GM19438 (cell line): ENCODE measurements around the gene NLRP12.
"Not testable (repeated sequence)": the region's sequence is repeated elsewhere in the genome, so short reads cannot be mapped to it uniquely, and the experiment has no call there.

ENCODE experiments used
- ATAC-seq: cut with Tn5 transposase; IDR thresholded peaks from one replicate; pipeline ENCODE4 v1.9.1; 2021; ENCODE audit warnings: low read depth; ENCODE audit not compliant: unreplicated experiment

The NLRP12 gene

GRCh38 chr19:53838446-53838845, 14.3 kb upstream of the NLRP12 start:
- ATAC-seq, result not testable (repeated sequence)

GRCh38 chr19:53832861-53833260, 8.7 kb upstream of the NLRP12 start:
- not testable (repeated sequence) for ATAC-seq

DNA sequence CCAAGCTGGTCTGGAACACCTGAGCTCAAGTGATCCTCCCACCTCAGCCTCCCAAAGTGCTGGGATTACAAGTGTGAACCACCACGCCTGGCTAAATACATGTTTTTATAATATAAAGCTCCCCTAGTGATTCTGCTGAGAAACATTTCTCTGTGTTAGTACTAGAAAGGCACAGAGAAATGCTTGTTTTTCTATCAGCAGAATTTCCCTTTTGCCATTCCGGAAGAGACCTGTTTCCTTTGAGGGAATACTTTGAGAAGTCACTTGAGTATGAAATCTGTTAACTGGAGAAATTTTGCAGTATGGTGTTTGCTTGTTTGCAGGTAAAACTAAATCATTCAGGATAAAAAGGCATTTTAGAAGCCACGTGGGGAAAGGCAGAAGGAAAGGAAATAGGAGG, 4.4 kb upstream of the NLRP12 start:
- no peak for ATAC-seq

- no peak for ATAC-seq
Observed at GRCh38 chr19:53826876-53827275, 2.8 kb upstream of the NLRP12 start.

DNA sequence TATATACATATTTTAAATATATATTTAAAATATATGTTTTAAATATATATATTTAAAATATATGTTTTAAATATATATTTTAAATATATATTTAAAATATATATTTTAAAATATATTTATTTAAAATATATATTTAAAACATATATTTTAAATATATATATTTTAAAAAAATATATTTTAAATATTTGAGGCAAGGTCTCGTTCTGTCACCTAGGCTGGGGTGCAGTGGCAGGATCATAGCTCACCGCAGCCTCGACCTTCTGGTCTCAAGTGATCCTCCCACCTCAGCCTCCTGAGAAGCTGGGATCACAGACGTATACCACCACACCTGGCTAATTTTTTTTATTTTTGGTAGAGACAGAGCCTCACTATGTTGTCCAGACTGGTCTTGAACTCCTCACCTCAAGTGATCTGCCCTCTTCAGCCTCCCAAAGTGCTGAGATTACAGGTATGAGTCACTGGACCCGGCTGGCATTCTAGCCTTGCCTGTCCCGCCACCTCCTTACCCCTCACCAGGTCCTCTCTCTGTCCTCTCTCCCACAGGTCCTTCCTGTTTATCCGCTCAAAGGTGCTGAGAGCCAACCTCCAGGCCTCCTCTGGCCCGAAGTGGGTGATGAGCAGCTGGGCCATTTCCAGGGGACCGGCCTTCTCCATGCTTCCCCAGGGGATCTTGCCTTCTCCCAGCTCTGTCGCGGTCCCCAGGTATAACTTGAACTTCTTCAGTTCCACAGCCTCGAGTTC, 564 bp downstream of the NLRP12 start:
- no peak for ATAC-seq

- ATAC-seq, result no peak
Observed at GRCh38 chr19:53819861-53820260, 4.3 kb downstream of the NLRP12 start.

GRCh38 chr19:53818756-53819155, 5.4 kb downstream of the NLRP12 start:
- ATAC-seq, result no peak

DNA sequence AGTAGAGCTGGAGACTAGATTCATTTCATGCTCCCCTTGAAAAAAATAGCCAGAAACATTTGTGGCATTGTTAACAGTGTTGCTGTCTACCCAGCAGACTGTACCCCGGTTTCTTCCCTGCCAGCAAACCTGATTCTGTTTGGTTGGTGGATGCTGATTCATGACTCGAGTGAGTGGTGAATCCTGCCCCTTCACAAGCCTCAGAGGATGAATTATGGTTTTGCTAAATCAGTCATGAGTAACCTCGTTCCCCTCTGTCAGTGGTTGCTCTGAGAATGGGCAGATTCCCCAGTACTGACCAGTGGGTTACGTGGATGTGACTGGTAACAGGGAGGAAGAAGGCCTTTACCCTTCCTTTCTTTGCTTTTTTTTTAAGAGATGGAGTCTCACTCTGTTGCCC, 10.1 kb downstream of the NLRP12 start:
- no peak for ATAC-seq

GRCh38 chr19:53812335-53812734, 11.8 kb downstream of the NLRP12 start:
- no peak for ATAC-seq

DNA sequence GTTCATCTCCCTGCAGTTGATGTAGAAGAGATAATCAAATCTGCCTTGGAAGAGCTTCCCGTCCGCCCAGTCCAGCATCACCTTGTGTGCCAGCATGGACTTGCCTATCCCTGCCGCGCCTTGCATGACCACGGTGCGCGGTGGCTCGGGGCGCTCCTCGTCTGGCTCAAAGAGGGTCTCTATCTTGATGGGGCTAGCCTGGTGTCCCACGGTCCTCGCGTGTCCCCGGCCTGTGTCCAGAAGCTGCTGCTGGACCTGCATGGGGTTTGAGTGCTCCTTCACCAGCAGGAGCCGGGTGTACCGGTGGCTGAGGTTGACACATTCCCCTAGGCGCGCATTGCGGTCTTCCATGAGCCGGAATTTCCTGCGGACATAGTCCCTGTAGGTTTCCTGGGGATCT, 13.2 kb downstream of the NLRP12 start:
- no peak for ATAC-seq

- ATAC-seq, result no peak
Observed at GRCh38 chr19:53810187-53810546, 13.9 kb downstream of the NLRP12 start.

GRCh38 chr19:53809518-53810186, 14.5 kb downstream of the NLRP12 start:
- no peak for ATAC-seq

DNA sequence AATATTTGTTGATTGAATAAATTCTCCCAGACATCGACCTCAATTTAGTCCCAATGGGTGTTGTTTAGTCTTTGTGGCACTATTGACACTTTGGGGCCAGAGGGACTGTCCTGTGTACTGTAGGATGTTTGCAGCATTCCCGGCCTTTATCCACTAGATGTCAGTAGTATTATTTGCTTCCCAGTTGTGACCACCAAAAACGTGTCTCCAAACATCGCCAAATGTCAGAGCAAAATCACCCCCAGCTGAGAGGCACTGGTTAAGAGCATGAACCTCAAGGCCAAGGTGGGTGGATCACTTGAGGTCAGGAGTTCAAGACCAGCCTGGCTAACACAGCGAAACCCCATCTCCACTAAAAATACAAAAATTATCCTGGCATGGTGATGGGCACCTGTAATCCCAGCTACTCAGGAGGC, 15.4 kb downstream of the NLRP12 start:
- no peak for ATAC-seq

DNA sequence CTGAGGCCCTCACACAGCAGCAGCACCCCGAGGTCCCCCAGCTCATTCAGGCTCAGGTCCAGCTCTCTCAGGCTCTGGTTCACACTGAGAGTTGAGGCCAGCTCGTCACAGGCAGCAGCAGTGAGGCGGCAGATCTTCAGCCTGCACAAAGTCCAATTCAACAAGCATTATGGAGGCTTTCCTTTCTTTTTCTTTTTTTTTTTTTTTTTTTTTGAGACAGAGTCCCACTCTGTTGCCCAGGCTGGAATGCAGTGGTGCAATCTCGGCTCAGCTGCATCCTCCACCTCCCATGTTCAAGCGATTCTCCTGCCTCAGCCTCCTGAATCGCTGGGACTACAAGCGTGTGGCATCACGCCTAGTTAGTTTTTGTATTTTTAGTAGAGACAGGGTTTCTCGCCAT, 22.9 kb downstream of the NLRP12 start:
- ATAC-seq, result no peak

GRCh38 chr19:53795019-53795418, 29.1 kb downstream of the NLRP12 start:
- no peak for ATAC-seq

GRCh38 chr19:53792721-53793433, 31.2 kb downstream of the NLRP12 start:
- ATAC-seq, result no peak

DNA sequence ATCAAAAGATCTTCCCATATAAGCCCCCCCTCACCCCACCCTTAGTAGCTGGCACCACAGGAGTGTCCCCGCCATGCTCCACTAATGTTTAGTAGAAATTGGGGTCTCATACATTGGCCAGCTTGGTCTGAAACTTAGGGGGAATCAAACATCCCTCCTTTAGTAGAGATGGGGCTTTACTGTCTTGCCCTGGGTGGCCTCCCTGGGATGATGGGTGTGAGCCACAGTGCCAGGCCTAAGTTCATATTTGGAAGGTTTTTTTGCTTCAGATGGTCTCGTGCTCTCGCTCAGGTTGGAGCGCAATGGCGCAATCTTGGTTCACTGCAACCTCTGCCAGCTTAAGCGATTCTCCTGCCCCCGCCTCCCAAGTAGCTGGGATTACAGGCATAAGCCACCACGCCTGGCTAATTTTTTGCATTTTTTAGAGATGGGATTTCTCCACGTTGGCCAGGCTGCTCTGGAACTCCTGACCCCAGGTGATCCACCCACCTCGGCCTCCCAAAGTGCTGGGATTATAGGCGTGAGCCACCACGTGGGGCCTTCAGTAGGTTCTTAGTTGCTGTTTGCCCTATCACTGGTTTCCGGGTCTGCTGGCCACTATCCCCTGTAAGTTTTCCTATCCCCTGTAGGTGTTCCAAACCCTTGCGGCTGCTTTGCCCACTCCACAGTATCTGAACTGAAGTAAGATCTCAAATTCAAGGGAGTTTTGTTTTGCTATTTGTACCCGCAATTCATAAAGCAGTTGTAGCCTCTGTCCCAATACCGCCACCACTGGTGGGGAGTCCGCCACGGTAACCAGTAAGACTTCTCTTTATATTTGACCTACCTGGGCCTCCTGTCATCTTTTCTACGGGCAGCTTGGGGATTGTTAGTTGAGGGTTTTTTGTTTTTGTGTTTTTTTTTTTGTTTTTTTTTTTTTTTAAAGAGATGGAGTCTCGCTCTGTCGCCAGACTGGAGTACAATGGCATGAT, 34.1 kb downstream of the NLRP12 start:
- no peak for ATAC-seq

DNA sequence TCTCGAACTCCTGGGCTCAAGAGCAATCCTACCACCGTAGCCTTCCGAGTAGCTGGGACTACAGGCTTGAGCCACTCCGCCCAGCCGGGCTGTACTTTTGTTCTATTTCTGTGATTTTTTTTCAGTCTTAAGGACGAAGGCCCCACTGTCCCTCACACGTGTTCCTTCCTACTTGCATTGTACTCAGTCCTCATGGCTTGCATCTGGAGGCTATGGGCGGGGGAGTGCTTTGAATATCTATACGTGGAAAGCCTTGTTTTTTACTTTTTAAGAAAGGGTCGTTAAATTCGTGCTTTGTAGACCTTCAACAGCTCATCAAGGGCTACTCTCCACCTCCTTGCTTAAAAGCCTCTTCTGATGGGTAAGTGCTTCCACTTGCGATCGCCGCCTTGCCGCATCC, 36.8 kb downstream of the NLRP12 start:
- ATAC-seq, result no peak

- ATAC-seq, result no peak
Observed at GRCh38 chr19:53786744-53787143, 37.4 kb downstream of the NLRP12 start.

DNA sequence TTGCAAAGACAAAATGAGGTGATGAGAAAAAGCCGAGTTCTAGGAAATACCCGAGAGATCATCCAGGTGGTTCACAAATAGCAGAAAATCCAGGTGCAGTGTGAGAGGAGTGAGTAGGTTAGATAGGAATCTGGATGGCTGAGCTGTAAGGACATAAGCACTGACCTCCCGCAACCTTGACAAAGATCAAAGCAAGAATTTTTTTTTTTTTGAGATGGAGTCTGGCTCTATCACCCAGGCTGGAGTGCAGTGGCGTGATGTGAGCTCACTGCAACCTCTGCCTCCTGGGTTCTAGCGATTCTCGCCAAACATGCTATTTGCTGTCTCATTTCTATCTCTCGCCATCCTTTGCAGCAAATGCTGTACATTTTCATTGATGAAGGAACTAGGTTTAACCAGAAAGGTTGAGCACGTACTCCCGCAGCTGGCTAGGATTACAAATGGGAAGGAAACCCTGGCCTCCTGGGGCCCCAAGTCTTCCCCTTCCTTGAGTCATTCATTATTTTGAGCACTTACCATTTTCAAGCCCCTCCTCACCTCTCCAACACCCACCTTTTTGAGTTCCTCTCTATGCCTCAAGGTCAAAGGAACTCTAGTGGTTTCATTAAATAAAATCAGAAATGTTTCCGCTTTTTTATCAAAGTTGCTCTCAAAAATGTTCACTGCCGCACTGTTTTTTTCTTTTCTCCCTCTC, 38.8 kb downstream of the NLRP12 start:
- ATAC-seq, result no peak
